HCT116 (cell line): ENCODE results near the gene FAM228A. TPM values are rescaled to one million over a fixed set of nuclear protein-coding genes. Genes with fewer than 3 reads are reported as not detected.

Experiments used
- ATAC-seq: fragments of 200-7000 bp; cut with Tn5 transposase; 2 replicates; pipeline ENCODE4 v1.9.1; 2020; ENCODE audit warnings: mild to moderate bottlenecking, moderate library complexity
- BruUV-seq: library from RNA; stranded (reverse); fragments of 400-500 nt; replicated peaks from 2 replicates; lab custom pipeline; 2021; lab: Mats Ljungman, UMichigan
- CTCF ChIA-PET: fragments of 300-600 bp; sonication (Branson Sonifier 250); formaldehyde crosslinking; loops from one replicate; lab custom pipeline; 2021; ENCODE audit warnings: antibody characterized with exemption; lab: Charles Lee
- POLR2A ChIA-PET: fragments of 300-600, 350-600 bp; sonication (Branson Sonifier 250); formaldehyde crosslinking; loops from one replicate; lab custom pipeline; 2021; ENCODE audit warnings: antibody characterized with exemption; lab: Charles Lee
- RAD21 ChIA-PET, 2 experiments: fragments of 300-600 bp; sonication (Branson Sonifier 250); formaldehyde crosslinking; loops; one replicate each; lab custom pipeline; 2023; ENCODE audit warnings: low total read pairs in 2 of 2; ENCODE audit not compliant: uncharacterized antibody in 2 of 2, unreplicated experiment in 2 of 2, low non-redundant PET in 1 of 2; lab: Charles Lee
- DNase-seq: peaks from one replicate; pipeline ENCODE4 v3.0.0-alpha.2; 2010; ENCODE audit warnings: low read depth, low spot score
- H2AFZ ChIP-seq: fragments of 200-600 bp; shearing (Covaris generic), sonication (generic); 2 replicates; pipeline ENCODE4 v1.6.1; 2017; ENCODE audit warnings: low read depth, mixed run types, mixed read lengths, antibody characterized with exemption, low read length; ENCODE audit not compliant: poor library complexity, severe bottlenecking
- H3K27ac ChIP-seq: 2 replicates; pipeline ENCODE4 v1.5.1; 2012; ENCODE audit warnings: low read depth, low read length
- H3K27me3 ChIP-seq: fragments of 200-600 bp; sonication (generic); 2 replicates; pipeline ENCODE4 v1.6.1; 2016; ENCODE audit warnings: mixed run types, low read length, mixed read lengths; ENCODE audit not compliant: insufficient read depth
- H3K36me3 ChIP-seq, 2 experiments: fragments of 200-500 bp in 1 of 2; fragments of 200-600 bp in 1 of 2; sonication (Bioruptor generic) in 1 of 2; sonication (generic) in 1 of 2; 2 replicates each; pipeline versions ENCODE4 v1.5.1 to v1.6.1; 2014 to 2016; ENCODE audit warnings: low read length in 2 of 2, inconsistent platforms in 1 of 2, mixed read lengths in 1 of 2, mixed run types in 1 of 2; ENCODE audit not compliant: insufficient read depth in 2 of 2, control insufficient read depth in 1 of 2
- H3K4me1 ChIP-seq, 2 experiments: fragments of 200-600 bp in 1 of 2; sonication (generic) in 1 of 2; 2 replicates each; pipeline versions ENCODE4 v1.5.1 to v1.6.1; 2012 to 2017; ENCODE audit warnings: low read length in 2 of 2, inconsistent platforms in 1 of 2, mild to moderate bottlenecking in 1 of 2, mixed read lengths in 1 of 2, mixed run types in 1 of 2, moderate library complexity in 1 of 2; ENCODE audit not compliant: insufficient read depth in 2 of 2, control insufficient read depth in 1 of 2
- H3K4me2 ChIP-seq: fragments of 200-600 bp; sonication (generic); 2 replicates; pipeline ENCODE4 v1.6.1; 2017; ENCODE audit warnings: mixed run types, low read length, mixed read lengths
- H3K4me3 ChIP-seq, 2 experiments: fragments of 200-600 bp in 1 of 2; sonication (generic) in 1 of 2; replicated peaks in 1 of 2; 2 replicates each; pipeline ENCODE4 v1.5.1; 2011 to 2016; ENCODE audit warnings: low read length in 2 of 2, control low read depth in 1 of 2, low read depth in 1 of 2, mild to moderate bottlenecking in 1 of 2, mixed read lengths in 1 of 2, mixed run types in 1 of 2
- H3K79me2 ChIP-seq: fragments of 200-600 bp; sonication (generic); 2 replicates; pipeline ENCODE4 v1.6.1; 2017; ENCODE audit warnings: mild to moderate bottlenecking, mixed run types, low read length, moderate library complexity, mixed read lengths; ENCODE audit not compliant: insufficient read depth
- H3K9ac ChIP-seq: fragments of 200-600 bp; sonication (generic); 2 replicates; pipeline ENCODE4 v1.6.1; 2016; ENCODE audit warnings: low read length, mixed read lengths
- H3K9me2 ChIP-seq: fragments of 200-600 bp; sonication (generic), shearing (Covaris generic); 2 replicates; pipeline ENCODE4 v1.6.1; 2017; ENCODE audit warnings: mixed run types, mild to moderate bottlenecking, moderate library complexity; ENCODE audit not compliant: insufficient read depth
- H3K9me3 ChIP-seq, 2 experiments: fragments of 200-500 bp in 1 of 2; fragments of 200-600 bp in 1 of 2; sonication (Bioruptor generic) in 1 of 2; sonication (generic) in 1 of 2; 2 replicates each; pipeline ENCODE4 v1.6.1; 2014 to 2017; ENCODE audit warnings: low read length in 2 of 2, mixed read lengths in 2 of 2, inconsistent platforms in 1 of 2, low read depth in 1 of 2, mild to moderate bottlenecking in 1 of 2, mixed run types in 1 of 2, moderate library complexity in 1 of 2; ENCODE audit not compliant: control insufficient read depth in 1 of 2, insufficient read depth in 1 of 2
- H4K20me1 ChIP-seq: fragments of 200-600 bp; sonication (generic), shearing (Covaris generic); 2 replicates; pipeline ENCODE4 v1.6.1; 2017; ENCODE audit warnings: mixed run types, mild to moderate bottlenecking, moderate library complexity; ENCODE audit not compliant: insufficient read depth
- CBX3 ChIP-seq: IDR thresholded peaks from 2 replicates; pipeline ENCODE4 v1.6.1; 2012; ENCODE audit warnings: low read depth
- EGR1 ChIP-seq: IDR thresholded peaks from 2 replicates; pipeline ENCODE4 v1.6.1; 2012; ENCODE audit warnings: low read depth
- JUND ChIP-seq: IDR thresholded peaks from 2 replicates; pipeline ENCODE4 v1.6.1; 2012
- POLR2A ChIP-seq: IDR thresholded peaks from 2 replicates; pipeline ENCODE4 v1.7.0; 2011; ENCODE audit warnings: borderline replicate concordance; ENCODE audit not compliant: insufficient read depth, insufficient read length; ENCODE audit errors: extremely low read depth
- POLR2AphosphoS5 ChIP-seq: IDR thresholded peaks from 2 replicates; pipeline ENCODE4 v1.6.1; 2011; ENCODE audit warnings: mild to moderate bottlenecking, low read depth, low read length, moderate library complexity
- RAD21 ChIP-seq: IDR thresholded peaks from 2 replicates; pipeline ENCODE4 v1.6.1; 2012; ENCODE audit warnings: low read depth, mild to moderate bottlenecking
- SIN3A ChIP-seq: IDR thresholded peaks from 2 replicates; pipeline ENCODE4 v1.6.1; 2012; ENCODE audit warnings: low read depth
- SP1 ChIP-seq: IDR thresholded peaks from 2 replicates; pipeline ENCODE4 v1.6.1; 2012; ENCODE audit warnings: low read depth
- SRF ChIP-seq: IDR thresholded peaks from 2 replicates; pipeline ENCODE4 v1.6.1; 2012; ENCODE audit warnings: low read depth
- TCF7L2 ChIP-seq: IDR thresholded peaks from 2 replicates; pipeline ENCODE4 v1.7.0; 2011; ENCODE audit warnings: borderline replicate concordance, inconsistent platforms; ENCODE audit not compliant: insufficient read depth, insufficient read length; ENCODE audit errors: extremely low read depth
- intact Hi-C: fragments of 100-400 bp; cut with micrococcal nuclease; formaldehyde crosslinking; loops from 2 replicates; pipeline ENCODE4 v1.10.0; 2022
- total RNA-seq: library from RNA; stranded (reverse); gene quantifications from one replicate; pipeline ENCODE4 v1.2.1, GENCODE V29; 2021; ENCODE audit not compliant: unreplicated experiment
- TF ChIP-seq, protein P1 (sequence below), 3 experiments: fragments of 200-600 bp in 1 of 3; sonication (generic) in 1 of 3; IDR thresholded peaks in 2 of 3; conservative IDR thresholded peaks in 1 of 3; 2 replicates each; pipeline ENCODE4 v1.5.1; 2012 to 2017; ENCODE audit warnings: low read depth in 2 of 3, low read length in 2 of 3, antibody characterized with exemption in 1 of 3, borderline replicate concordance in 1 of 3, control low read depth in 1 of 3, mild to moderate bottlenecking in 1 of 3, mixed read lengths in 1 of 3, mixed run types in 1 of 3, moderate library complexity in 1 of 3; ENCODE audit not compliant: insufficient read depth in 1 of 3

FAM228A gene
- total RNA-seq, 1 experiment from 2014 or later = not detected

DNA sequence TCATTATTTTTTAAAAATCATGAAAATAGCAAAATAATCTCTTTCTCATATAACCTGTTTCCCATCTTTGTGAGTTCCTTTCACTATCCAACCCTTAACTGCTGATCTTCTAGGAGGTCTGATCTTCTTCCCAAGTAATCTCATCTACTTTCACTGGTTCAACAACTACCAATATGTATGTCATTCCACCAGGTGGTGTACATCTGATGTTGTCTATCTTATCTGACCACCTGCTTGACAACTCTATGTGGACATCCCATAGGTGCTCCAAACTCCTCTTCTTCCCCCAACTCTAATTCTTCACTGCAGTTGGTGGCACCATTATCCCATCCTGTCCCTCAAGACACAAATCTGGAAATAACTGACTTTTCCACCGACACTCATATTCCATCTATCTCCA lies 62.5 kb downstream of the FAM228A start:
- Histone ChIP-seq H3K4me1 (no peaks in the 10 kb centered on the region), H3K9me3 (no peaks in the 10 kb centered on the region), H3K79me2 (no peaks in the 10 kb centered on the region), H3K4me2 (no peak overlapping the region), H3K36me3 (no peaks in the 10 kb centered on the region), H3K27ac (no peak overlapping the region), H4K20me1 (no peaks in the 10 kb centered on the region), H3K9me2 (no peaks in the 10 kb centered on the region), H3K9ac (no peak overlapping the region)
- DNase-seq (no peak), ATAC-seq (no peak)
- ChIA-PET CTCF (no interaction called here), RAD21 (no interaction called here), POLR2A (no interaction called here)
- BruUV-seq = no TSS peak
- intact Hi-C loops = no loop called here
- TF ChIP-seq SIN3A (no peak), EGR1 (no peak), POLR2AphosphoS5 (no peak), RAD21 (no peak), TCF7L2 (no peak), JUND (no peak)
- TF ChIP-seq, protein P1, sequence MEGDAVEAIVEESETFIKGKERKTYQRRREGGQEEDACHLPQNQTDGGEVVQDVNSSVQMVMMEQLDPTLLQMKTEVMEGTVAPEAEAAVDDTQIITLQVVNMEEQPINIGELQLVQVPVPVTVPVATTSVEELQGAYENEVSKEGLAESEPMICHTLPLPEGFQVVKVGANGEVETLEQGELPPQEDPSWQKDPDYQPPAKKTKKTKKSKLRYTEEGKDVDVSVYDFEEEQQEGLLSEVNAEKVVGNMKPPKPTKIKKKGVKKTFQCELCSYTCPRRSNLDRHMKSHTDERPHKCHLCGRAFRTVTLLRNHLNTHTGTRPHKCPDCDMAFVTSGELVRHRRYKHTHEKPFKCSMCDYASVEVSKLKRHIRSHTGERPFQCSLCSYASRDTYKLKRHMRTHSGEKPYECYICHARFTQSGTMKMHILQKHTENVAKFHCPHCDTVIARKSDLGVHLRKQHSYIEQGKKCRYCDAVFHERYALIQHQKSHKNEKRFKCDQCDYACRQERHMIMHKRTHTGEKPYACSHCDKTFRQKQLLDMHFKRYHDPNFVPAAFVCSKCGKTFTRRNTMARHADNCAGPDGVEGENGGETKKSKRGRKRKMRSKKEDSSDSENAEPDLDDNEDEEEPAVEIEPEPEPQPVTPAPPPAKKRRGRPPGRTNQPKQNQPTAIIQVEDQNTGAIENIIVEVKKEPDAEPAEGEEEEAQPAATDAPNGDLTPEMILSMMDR (IDR thresholded peaks at IDR 0.05 in 2 of 3, conservative IDR thresholded peaks at IDR 0.05 in 1 of 3; ENCODE audit: borderline replicate concordance in 1 of 3, insufficient read depth in 1 of 3, low read depth in 2 of 3, low read length in 2 of 3) = 0 out of 6 replicates have a peak, but pooled peaks of 1 of the 3 experiments have one; percentile 12
- TF ChIP-seq, all 23 proteins: peak for 1
- no peak overlapping the region for H3K4me3 ChIP-seq
- no peak overlapping the region for H2AFZ ChIP-seq
- H3K27me3 ChIP-seq = no peaks in the 10 kb centered on the region

DNA sequence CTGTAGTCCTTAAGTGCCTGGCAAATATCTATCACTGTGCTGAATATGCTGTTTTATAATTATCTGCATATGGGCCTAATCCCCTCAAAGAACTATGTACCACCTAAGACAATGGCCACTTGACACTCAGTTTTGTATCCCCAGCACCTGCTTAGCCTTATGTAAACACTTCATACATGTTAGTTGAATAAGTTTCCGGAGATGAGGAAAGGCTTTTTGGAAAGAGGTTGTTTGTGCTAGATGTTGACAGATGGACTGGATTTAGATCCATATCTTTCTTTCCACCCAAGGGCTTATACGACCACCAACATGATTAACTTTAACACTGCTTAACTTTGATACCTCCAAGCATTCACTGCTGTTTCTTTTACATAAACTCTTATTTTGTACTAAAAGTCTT lies 63.3 kb downstream of the FAM228A start:
- no peak overlapping the region for H3K9ac ChIP-seq
- no peaks in the 10 kb centered on the region for H4K20me1 ChIP-seq
- no peaks in the 10 kb centered on the region for H3K9me2 ChIP-seq
- no TSS peak for BruUV-seq
- intact Hi-C loops = no loop called here
- H2AFZ ChIP-seq = no peak overlapping the region
- ATAC-seq (no peak), DNase-seq (no peak)
- no peaks in the 10 kb centered on the region for H3K9me3 ChIP-seq
- no peak overlapping the region for H3K27ac ChIP-seq
- H3K79me2 ChIP-seq = no peaks in the 10 kb centered on the region
- POLR2A ChIA-PET = no interaction called here
- H3K27me3 ChIP-seq = no peaks in the 10 kb centered on the region
- CTCF ChIA-PET = no interaction called here
- H3K4me1 ChIP-seq = no peaks in the 10 kb centered on the region
- no peak for TF ChIP-seq SRF
- TF ChIP-seq POLR2A = no peak
- no peak for TF ChIP-seq SP1
- TF ChIP-seq CBX3 = no peak
- H3K36me3 ChIP-seq = no peaks in the 10 kb centered on the region
- RAD21 ChIA-PET = no interaction called here
- no peak overlapping the region for H3K4me2 ChIP-seq
- no peak overlapping the region for H3K4me3 ChIP-seq
